ENCODE data around the gene CEP41.

CEP41 gene

DNA sequence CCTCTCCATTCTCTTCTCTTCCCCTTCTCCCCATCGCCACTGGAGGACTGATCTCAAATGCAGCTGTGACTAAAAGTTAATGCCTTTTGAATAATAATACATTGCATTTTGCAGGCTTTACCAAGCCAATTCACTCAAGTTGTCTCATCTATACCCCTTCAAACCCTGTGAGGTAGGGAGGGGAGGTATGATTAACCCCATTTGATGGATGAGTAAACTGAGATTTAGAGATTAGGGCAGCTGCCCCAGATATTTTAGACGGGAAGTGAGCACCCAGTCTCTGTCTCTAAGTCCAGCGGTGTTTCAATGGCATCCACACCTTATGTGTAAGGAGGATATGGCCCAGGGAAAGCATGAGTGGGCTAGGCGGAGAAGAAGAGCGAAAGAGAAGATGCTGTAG, 95.1 kb downstream of the CEP41 start:
- TF ChIP-seq, protein P1, sequence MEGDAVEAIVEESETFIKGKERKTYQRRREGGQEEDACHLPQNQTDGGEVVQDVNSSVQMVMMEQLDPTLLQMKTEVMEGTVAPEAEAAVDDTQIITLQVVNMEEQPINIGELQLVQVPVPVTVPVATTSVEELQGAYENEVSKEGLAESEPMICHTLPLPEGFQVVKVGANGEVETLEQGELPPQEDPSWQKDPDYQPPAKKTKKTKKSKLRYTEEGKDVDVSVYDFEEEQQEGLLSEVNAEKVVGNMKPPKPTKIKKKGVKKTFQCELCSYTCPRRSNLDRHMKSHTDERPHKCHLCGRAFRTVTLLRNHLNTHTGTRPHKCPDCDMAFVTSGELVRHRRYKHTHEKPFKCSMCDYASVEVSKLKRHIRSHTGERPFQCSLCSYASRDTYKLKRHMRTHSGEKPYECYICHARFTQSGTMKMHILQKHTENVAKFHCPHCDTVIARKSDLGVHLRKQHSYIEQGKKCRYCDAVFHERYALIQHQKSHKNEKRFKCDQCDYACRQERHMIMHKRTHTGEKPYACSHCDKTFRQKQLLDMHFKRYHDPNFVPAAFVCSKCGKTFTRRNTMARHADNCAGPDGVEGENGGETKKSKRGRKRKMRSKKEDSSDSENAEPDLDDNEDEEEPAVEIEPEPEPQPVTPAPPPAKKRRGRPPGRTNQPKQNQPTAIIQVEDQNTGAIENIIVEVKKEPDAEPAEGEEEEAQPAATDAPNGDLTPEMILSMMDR (IDR thresholded peaks at IDR 0.05; ENCODE audit: insufficient read depth, missing control alignments) = no peak
- DNase-seq (ENCODE audit: insufficient read length, low spot score) (no peak), FAIRE-seq (no peak)

DNA sequence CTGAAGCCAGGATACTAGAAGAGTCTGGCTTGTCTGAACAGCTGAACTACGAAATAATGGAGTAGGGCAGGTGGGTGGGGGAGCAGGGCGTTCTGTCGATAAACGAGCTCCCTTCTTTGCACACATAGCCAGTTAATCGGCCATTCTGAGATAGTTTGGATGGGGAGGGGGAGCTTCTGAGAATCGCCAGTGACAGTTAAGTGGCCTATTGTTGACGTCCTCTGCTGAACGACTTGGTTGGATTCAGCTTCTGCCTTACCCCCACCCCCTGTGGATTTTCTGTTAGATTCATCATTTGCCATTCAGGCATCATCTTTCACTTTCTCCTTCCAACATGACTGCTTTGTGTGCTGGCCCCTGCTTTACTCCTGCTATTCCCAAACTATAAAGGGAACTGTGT, 95.7 kb downstream of the CEP41 start:
- no peak for FAIRE-seq
- TF ChIP-seq, protein P1 (IDR thresholded peaks at IDR 0.05; ENCODE audit: insufficient read depth, missing control alignments) = no peak
- DNase-seq (ENCODE audit: insufficient read length, low spot score) = no peak

DNA sequence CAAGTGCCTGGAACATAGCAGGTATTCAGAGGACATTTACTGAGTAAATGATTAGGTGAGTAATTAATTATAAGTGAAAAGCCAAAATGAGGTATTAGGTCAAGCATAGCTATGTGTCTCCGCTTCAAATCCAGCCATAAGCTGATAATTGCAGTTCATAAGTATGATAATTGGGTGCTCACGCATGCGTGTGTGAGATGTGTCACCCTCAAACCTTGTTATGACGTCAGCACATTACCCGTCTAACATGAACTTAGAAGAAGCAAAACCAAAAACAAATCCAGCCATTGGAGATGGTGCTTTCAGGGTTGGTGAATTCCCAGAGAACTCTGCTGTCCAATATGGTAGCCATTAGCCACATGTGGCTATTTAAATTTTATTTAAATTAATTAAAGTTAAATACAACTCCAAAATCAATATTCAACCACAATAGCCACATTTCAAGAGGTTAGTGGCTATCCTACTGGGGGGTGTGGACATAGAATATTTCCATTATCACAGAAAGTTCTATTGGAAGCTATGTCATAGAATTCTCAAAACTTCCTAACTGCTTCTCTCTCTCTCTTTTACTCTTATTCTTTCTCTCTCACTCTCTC, 96.4 kb downstream of the CEP41 start, which contains the start of gene CPA5:
TSS of gene CPA5 (plus strand) at position 546 of the 596 bp plus-strand sequence. CDS start 1,670 bp downstream, outside the sequence.
- no peak for FAIRE-seq

More for the DNA sequence above, 96.4 kb downstream of the CEP41 start, which contains the start of gene CPA5:
- no peak for DNase-seq (ENCODE audit: insufficient read length, low spot score)
- TF ChIP-seq, protein P1 (IDR thresholded peaks at IDR 0.05; ENCODE audit: insufficient read depth, missing control alignments) = no peak
